ENCODE measurements around the gene HNMT. TPM values are rescaled to one million over a fixed set of nuclear protein-coding genes. Genes with fewer than 3 reads are reported as not detected.

HNMT gene
- total and polyA plus RNA-seq, 2 of the 13 experiments (the other 11 are each of a cell fraction or from before 2014, with no cell fraction given) = 279 to 309 TPM

DNA sequence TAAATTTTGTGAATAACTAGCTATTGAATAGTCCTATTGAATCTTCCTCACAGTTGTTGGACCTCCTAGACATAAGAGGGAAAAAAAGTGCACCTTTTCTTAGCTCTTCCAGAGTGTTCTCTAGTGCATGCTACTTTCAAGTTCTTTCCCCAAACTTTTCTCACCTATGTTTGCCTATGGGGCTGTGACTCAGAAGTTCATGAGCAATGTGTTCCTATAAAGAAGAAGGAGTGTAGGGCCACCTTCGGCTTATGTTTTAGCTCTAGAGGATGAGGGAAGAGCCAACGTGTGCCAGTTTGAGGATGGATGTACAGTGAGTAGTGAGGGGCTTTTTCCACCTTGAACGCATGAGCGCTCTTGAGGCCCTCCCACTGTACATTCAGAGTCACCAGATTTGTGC, 27.0 kb upstream of the HNMT start (continued):
- TF ChIP-seq ZNF121 (CRISPR knock-in tag; IDR thresholded peaks at IDR 0.05) (no peak), ZNF644 (CRISPR knock-in tag; IDR thresholded peaks at IDR 0.05; ENCODE audit: low read depth) (no peak; the same call in 1 of the 2 replicates), KMT2B (CRISPR knock-in tag; IDR thresholded peaks at IDR 0.05) (no peak), EZH2 (conservative IDR thresholded peaks at IDR 0.05; ENCODE audit: low read depth, low read length) (no peak)
- TF ChIP-seq, protein P1, sequence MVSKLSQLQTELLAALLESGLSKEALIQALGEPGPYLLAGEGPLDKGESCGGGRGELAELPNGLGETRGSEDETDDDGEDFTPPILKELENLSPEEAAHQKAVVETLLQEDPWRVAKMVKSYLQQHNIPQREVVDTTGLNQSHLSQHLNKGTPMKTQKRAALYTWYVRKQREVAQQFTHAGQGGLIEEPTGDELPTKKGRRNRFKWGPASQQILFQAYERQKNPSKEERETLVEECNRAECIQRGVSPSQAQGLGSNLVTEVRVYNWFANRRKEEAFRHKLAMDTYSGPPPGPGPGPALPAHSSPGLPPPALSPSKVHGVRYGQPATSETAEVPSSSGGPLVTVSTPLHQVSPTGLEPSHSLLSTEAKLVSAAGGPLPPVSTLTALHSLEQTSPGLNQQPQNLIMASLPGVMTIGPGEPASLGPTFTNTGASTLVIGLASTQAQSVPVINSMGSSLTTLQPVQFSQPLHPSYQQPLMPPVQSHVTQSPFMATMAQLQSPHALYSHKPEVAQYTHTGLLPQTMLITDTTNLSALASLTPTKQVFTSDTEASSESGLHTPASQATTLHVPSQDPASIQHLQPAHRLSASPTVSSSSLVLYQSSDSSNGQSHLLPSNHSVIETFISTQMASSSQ (IDR thresholded peaks at IDR 0.05; ENCODE audit: low read depth) = no peak
- TF ChIP-seq, protein P1 (CRISPR knock-in tag; IDR thresholded peaks at IDR 0.05; ENCODE audit: borderline replicate concordance) = 0 out of 2 replicates have a peak, but pooled peaks have one; percentile 34
- TF ChIP-seq, protein P2, sequence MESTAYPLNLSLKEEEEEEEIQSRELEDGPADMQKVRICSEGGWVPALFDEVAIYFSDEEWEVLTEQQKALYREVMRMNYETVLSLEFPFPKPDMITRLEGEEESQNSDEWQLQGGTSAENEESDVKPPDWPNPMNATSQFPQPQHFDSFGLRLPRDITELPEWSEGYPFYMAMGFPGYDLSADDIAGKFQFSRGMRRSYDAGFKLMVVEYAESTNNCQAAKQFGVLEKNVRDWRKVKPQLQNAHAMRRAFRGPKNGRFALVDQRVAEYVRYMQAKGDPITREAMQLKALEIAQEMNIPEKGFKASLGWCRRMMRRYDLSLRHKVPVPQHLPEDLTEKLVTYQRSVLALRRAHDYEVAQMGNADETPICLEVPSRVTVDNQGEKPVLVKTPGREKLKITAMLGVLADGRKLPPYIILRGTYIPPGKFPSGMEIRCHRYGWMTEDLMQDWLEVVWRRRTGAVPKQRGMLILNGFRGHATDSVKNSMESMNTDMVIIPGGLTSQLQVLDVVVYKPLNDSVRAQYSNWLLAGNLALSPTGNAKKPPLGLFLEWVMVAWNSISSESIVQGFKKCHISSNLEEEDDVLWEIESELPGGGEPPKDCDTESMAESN (CRISPR knock-in tag; conservative IDR thresholded peaks at IDR 0.05) = no peak
- TF ChIP-seq, protein P3, sequence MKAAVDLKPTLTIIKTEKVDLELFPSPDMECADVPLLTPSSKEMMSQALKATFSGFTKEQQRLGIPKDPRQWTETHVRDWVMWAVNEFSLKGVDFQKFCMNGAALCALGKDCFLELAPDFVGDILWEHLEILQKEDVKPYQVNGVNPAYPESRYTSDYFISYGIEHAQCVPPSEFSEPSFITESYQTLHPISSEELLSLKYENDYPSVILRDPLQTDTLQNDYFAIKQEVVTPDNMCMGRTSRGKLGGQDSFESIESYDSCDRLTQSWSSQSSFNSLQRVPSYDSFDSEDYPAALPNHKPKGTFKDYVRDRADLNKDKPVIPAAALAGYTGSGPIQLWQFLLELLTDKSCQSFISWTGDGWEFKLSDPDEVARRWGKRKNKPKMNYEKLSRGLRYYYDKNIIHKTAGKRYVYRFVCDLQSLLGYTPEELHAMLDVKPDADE (CRISPR knock-in tag; IDR thresholded peaks at IDR 0.05) = no peak
- TF ChIP-seq, protein P4, sequence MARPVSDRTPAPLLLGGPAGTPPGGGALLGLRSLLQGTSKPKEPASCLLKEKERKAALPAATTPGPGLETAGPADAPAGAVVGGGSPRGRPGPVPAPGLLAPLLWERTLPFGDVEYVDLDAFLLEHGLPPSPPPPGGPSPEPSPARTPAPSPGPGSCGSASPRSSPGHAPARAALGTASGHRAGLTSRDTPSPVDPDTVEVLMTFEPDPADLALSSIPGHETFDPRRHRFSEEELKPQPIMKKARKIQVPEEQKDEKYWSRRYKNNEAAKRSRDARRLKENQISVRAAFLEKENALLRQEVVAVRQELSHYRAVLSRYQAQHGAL (CRISPR knock-in tag; IDR thresholded peaks at IDR 0.05; ENCODE audit: not compliant biosample characterization) = no peak

Measured in HepG2 (cell line).